Brain pericyte (primary cell): Measurements from ENCODE around the gene DUSP16.

Experiments used
- DNase-seq: peaks from one replicate; pipeline ENCODE4 v3.0.0-alpha.2; 2012; ENCODE audit warnings: low read depth, low spot score

Gene DUSP16

GRCh38 chr12:12469386-12469785 is 93.3 kb downstream of the DUSP16 start:
- DNase-seq: no peak

DNA sequence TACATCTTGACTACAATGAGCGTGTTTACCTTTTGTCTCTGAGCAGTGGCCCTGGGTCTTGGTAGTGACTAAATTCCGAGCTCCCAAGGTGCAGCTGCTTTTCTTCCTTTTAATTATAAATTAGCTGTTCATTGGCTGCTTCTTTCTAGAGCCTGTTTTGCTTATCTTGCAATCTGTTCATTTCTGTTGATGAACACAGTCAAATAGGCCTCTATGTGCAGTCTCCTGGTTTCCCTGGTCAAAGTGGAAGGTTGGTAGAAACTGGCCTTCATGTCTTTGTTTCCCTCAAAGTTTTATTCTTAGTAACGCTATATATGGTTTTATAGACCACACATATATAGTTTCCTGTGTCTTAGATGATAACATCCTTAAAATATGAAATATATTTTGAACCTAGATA is 94.1 kb downstream of the DUSP16 start:
- DNase-seq: no peak

- no peak for DNase-seq
Measured at GRCh38 chr12:12467688-12468261, 94.9 kb downstream of the DUSP16 start.

- DNase-seq: no peak
Measured at GRCh38 chr12:12467264-12467663, 95.4 kb downstream of the DUSP16 start.

GRCh38 chr12:12466157-12466556 is 96.5 kb downstream of the DUSP16 start:
- DNase-seq: no peak

GRCh38 chr12:12465522-12465921 is 97.1 kb downstream of the DUSP16 start:
- DNase-seq: no peak

GRCh38 chr12:12461923-12462315 is 100.7 kb downstream of the DUSP16 start:
- DNase-seq: no peak

- DNase-seq: no peak
Measured at GRCh38 chr12:12460935-12461922, 101.4 kb downstream of the DUSP16 start.

GRCh38 chr12:12456637-12457036 is 106.0 kb downstream of the DUSP16 start:
- no peak for DNase-seq

- no peak for DNase-seq
Measured at GRCh38 chr12:12454315-12454714, 108.3 kb downstream of the DUSP16 start.

- DNase-seq: no peak
Measured at GRCh38 chr12:12453635-12454034, 109.0 kb downstream of the DUSP16 start.

- DNase-seq: no peak
Measured at GRCh38 chr12:12452326-12452902, 110.2 kb downstream of the DUSP16 start.

GRCh38 chr12:12451098-12451497 is 111.6 kb downstream of the DUSP16 start:
- DNase-seq: no peak

DNA sequence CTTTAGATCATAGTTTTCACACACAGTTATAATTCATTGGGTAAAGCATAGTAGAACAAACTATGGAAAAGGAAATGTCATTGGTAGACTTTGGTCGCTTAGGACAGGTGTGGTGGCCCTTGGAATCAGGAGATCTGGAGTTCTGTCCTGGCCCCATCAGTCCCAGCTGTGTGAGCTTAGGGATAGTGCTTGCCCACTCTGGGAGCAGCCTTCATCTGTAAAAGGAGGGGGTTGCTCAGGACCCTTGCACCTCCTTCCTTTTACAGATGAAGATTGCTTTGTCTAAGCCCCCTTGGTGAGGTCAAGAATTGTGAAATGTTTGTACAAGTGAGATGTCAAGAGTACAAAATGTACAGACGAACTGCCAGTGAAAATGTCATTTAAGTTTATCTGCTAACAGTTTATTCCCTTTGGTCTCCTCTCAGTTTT is 112.6 kb downstream of the DUSP16 start:
- no peak for DNase-seq

GRCh38 chr12:12449533-12450025 is 113.1 kb downstream of the DUSP16 start:
- DNase-seq: no peak

DNA sequence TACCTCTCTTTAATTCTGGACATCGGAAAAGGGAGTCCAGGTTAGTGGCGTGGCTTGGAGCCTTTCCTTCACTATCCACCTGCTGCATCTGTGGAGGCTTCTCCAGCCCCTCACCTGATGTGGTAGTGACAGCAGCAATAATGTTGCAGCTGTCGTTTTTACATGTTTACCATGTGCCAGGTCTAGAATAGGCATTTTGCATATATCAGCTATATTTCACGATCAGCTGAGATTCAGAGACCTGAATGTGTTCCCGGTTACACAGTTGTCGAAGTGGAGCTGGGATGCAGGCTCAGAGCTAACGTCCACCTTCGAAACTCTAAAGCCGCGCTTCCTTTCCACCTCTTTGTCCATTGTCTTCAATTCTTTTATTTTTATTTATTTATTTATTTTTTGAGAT is 114.8 kb downstream of the DUSP16 start:
- no peak for DNase-seq

- no peak for DNase-seq
Measured at GRCh38 chr12:12447236-12447635, 115.4 kb downstream of the DUSP16 start.

DNA sequence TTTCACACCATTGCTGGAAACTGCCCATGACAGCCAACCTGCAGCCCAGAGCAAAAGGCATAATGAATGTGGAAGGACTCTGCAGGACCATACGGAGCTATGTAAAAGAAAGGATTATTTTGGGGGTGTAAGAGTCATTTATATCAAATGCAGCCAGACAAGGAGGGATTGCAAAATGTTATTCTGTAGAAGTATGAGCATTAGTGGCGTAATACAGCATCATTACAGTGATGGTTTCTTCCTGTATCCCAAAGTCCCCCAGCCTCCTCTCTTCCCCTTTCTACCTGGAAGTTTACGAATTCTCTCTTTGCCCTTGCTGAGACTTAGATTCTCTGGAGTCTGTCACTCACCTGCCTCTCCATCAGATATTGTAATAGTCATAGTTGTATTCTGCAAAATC is 115.9 kb downstream of the DUSP16 start:
- DNase-seq: no peak

- DNase-seq: no peak
Measured at GRCh38 chr12:12445882-12446181, 116.8 kb downstream of the DUSP16 start.

GRCh38 chr12:12445165-12445881 is 117.3 kb downstream of the DUSP16 start:
- no peak for DNase-seq

GRCh38 chr12:12443431-12443878 is 119.2 kb downstream of the DUSP16 start:
- no peak for DNase-seq

DNA sequence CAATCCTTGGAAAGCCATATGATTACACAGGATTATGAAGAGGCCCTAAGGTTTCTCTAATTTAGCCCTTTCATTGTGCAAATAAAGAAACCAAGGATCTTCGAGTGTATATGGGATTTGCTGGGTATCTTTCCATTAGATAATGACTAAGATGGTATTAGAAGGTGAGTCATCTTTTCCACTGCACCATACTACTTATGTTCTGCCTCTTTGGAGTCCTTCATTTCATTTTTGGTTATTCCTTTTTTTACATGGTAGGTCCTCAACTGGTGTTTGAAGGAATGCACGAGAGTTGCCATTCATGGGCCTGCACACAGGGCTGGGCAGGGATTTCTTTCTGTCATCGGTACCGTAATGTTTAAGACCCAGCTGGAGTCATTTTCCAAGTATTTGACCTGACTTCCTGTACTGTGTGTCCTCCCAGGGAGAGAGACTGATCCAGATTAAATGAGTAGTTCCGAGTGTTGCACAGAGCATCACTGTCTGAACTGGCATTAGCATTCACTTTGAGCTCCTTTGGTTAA is 120.1 kb downstream of the DUSP16 start:
- no peak for DNase-seq
